ENCODE results near the gene CATSPER1. TPM values are rescaled to one million over a fixed set of nuclear protein-coding genes. Genes with fewer than 3 reads are reported as not detected.

The CATSPER1 gene
- total RNA-seq, 1 donor from 2014 or later = not detected

GRCh38 chr11:66022401-66023185, 3.7 kb downstream of the CATSPER1 start:
- Mint-ChIP-seq H3K27me3 (ENCODE audit: unreplicated experiment) (peaks cover 13% of the 10 kb centered on the region), H3K9me3 (ENCODE audit: unreplicated experiment) (no peaks in the 10 kb centered on the region), H3K36me3 (ENCODE audit: low read depth, unreplicated experiment) (no peaks in the 10 kb centered on the region), H3K27ac (ENCODE audit: unreplicated experiment) (peak overlapping the region; percentile 12), H3K4me1 (ENCODE audit: unreplicated experiment) (peaks cover 2% of the 10 kb centered on the region), H3K4me3 (ENCODE audit: unreplicated experiment) (no peak overlapping the region)
- peak; percentile 94 for TF ChIP-seq CTCF (IDR thresholded peaks at IDR 0.05; ENCODE audit: unreplicated experiment)
- DNase-seq (ENCODE audit: low spot score) = peak; percentile 94

- H3K9me3 Mint-ChIP-seq (ENCODE audit: unreplicated experiment) = no peaks in the 10 kb centered on the region
- no peak overlapping the region for H3K27ac Mint-ChIP-seq (ENCODE audit: unreplicated experiment)
- no peak for DNase-seq (ENCODE audit: low spot score)
These were observed 5.5 kb downstream of the CATSPER1 start for GRCh38 chr11:66020618-66021357.

GRCh38 chr11:66020212-66020611, 6.1 kb downstream of the CATSPER1 start:
- Mint-ChIP-seq H3K4me3 (ENCODE audit: unreplicated experiment) (no peak overlapping the region), H3K4me1 (ENCODE audit: unreplicated experiment) (peaks cover 2% of the 10 kb centered on the region), H3K36me3 (ENCODE audit: low read depth, unreplicated experiment) (no peaks in the 10 kb centered on the region), H3K9me3 (ENCODE audit: unreplicated experiment) (no peaks in the 10 kb centered on the region), H3K27ac (ENCODE audit: unreplicated experiment) (no peak overlapping the region), H3K27me3 (ENCODE audit: unreplicated experiment) (peaks cover 13% of the 10 kb centered on the region)
- TF ChIP-seq CTCF (IDR thresholded peaks at IDR 0.05; ENCODE audit: unreplicated experiment) = no peak
- no peak for DNase-seq (ENCODE audit: low spot score)

More at GRCh38 chr11:66020618-66021357, 5.5 kb downstream of the CATSPER1 start:
- no peak for TF ChIP-seq CTCF (IDR thresholded peaks at IDR 0.05; ENCODE audit: unreplicated experiment)
- Mint-ChIP-seq H3K27me3 (ENCODE audit: unreplicated experiment) (peaks cover 14% of the 10 kb centered on the region), H3K4me3 (ENCODE audit: unreplicated experiment) (no peak overlapping the region), H3K4me1 (ENCODE audit: unreplicated experiment) (peaks cover 2% of the 10 kb centered on the region), H3K36me3 (ENCODE audit: low read depth, unreplicated experiment) (no peaks in the 10 kb centered on the region)

GRCh38 chr11:66017321-66017720, 9.0 kb downstream of the CATSPER1 start:
- no peaks in the 10 kb centered on the region for H3K9me3 Mint-ChIP-seq (ENCODE audit: unreplicated experiment)
- no peak overlapping the region for H3K4me3 Mint-ChIP-seq (ENCODE audit: unreplicated experiment)
- peaks cover 8% of the 10 kb centered on the region for H3K27me3 Mint-ChIP-seq (ENCODE audit: unreplicated experiment)
- no peak overlapping the region for H3K27ac Mint-ChIP-seq (ENCODE audit: unreplicated experiment)
- no peaks in the 10 kb centered on the region for H3K4me1 Mint-ChIP-seq (ENCODE audit: unreplicated experiment)
- DNase-seq (ENCODE audit: low spot score) = no peak
- no peak for TF ChIP-seq CTCF (IDR thresholded peaks at IDR 0.05; ENCODE audit: unreplicated experiment)
- peaks cover 4% of the 10 kb centered on the region for H3K36me3 Mint-ChIP-seq (ENCODE audit: low read depth, unreplicated experiment)

GRCh38 chr11:66016793-66017177, 9.5 kb downstream of the CATSPER1 start:
- DNase-seq (ENCODE audit: low spot score) = no peak
- TF ChIP-seq CTCF (IDR thresholded peaks at IDR 0.05; ENCODE audit: unreplicated experiment) = no peak
- H3K4me1 Mint-ChIP-seq (ENCODE audit: unreplicated experiment) = no peaks in the 10 kb centered on the region
- H3K9me3 Mint-ChIP-seq (ENCODE audit: unreplicated experiment) = no peaks in the 10 kb centered on the region
- no peak overlapping the region for H3K27ac Mint-ChIP-seq (ENCODE audit: unreplicated experiment)
- H3K36me3 Mint-ChIP-seq (ENCODE audit: low read depth, unreplicated experiment) = peaks cover 4% of the 10 kb centered on the region
- no peak overlapping the region for H3K4me3 Mint-ChIP-seq (ENCODE audit: unreplicated experiment)
- peaks cover 8% of the 10 kb centered on the region for H3K27me3 Mint-ChIP-seq (ENCODE audit: unreplicated experiment)
